Uterus (tissue), 2 donors: ENCODE data around the gene ARAP1.

Experiments
- POLR2A ChIP-seq, 2 donors: fragments of 450-650 bp; IDR thresholded peaks; one replicate each; pipeline ENCODE4 v1.6.1; 2016; ENCODE audit warnings: antibody characterized with exemption in 2 of 2, mild to moderate bottlenecking in 1 of 2, moderate library complexity in 1 of 2
- TF ChIP-seq, protein P1 (sequence below), 4 experiments: fragments of 200-600 bp in 2 of 4; fragments of 450-650 bp in 2 of 4; sonication (generic) in 2 of 4; IDR thresholded peaks; one replicate each; pipeline ENCODE4 v1.5.1; 2016 to 2019; ENCODE audit warnings: antibody characterized with exemption in 4 of 4, mild to moderate bottlenecking in 2 of 4, moderate library complexity in 1 of 4

DNA sequence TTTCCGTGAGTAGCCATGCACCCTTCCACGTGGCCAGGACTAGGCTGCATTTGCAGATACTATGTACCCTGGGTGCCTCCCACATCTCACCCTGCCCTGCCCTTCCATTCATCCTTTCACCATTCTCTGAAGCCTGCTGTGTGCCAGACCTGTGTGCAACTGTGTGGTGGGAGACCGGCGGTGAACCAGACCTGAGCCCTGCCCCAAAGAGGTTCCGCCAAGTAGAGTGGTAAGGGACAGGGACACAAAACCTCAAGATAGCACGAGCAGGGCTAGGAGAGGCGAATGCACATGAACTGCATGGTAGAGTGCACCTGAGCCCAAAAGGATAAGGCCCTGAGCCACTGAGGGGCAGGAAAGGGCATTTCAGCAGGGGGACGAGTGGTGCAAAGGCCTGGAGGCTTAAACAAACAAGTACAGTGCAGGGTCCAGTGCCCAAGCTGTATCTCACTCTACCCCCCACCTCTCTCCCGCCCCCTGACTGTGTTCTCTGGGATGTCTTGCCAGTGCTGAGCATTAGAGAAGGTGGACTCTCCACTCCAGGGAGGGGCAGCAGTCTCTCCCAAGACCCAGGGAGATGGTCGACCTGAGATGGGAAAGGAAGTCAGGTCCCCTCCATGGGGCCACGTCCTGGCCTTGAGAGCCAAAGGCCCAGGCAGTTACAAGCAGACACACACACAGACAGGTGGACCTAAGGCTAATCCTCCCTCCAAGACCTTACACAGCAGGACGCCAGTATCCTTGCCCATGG lies 14.1 kb upstream of the ARAP1 start:
- TF ChIP-seq, protein P1, sequence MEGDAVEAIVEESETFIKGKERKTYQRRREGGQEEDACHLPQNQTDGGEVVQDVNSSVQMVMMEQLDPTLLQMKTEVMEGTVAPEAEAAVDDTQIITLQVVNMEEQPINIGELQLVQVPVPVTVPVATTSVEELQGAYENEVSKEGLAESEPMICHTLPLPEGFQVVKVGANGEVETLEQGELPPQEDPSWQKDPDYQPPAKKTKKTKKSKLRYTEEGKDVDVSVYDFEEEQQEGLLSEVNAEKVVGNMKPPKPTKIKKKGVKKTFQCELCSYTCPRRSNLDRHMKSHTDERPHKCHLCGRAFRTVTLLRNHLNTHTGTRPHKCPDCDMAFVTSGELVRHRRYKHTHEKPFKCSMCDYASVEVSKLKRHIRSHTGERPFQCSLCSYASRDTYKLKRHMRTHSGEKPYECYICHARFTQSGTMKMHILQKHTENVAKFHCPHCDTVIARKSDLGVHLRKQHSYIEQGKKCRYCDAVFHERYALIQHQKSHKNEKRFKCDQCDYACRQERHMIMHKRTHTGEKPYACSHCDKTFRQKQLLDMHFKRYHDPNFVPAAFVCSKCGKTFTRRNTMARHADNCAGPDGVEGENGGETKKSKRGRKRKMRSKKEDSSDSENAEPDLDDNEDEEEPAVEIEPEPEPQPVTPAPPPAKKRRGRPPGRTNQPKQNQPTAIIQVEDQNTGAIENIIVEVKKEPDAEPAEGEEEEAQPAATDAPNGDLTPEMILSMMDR (IDR thresholded peaks at IDR 0.05) = no peak
- no peak for TF ChIP-seq POLR2A (IDR thresholded peaks at IDR 0.05)
